Measurements from ENCODE around the gene PEX19.

The PEX19 gene

DNA sequence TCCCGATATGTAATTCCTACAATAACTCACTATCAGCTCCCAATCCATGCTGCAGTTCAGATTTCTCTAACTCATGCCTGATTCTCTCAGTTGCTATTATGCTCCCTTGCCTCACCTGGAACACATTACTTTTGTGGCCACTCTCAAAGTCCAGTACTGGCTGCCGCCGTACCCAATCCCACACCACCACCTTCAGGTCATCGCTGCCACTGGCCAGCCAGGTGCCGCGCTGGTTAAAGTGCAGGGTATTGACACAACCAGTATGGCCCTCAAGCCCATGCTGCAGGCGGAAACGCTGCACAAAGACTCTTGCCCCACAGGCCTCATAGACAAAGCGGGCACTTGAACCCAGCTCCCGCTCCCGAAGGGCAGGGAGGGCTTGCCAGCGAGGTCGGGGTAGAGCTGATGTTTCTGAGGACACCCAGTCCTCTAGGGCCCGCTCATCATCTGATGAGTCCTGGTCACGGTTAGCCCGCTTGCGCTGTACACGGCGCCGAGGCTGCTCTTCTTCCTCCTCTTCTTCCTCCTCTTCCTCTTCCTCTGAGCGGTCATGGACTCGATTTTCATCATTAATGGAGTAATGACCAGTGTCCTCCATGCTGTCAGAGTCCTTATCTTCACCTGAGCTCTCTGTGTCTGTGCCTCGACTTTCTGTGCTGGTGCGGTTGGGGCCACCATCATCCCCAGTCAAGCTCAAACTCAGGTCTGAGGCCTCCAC is 45.2 kb downstream of the PEX19 start:
- no peak for DNase-seq (ENCODE audit: low read depth in 2 of 2)

DNA sequence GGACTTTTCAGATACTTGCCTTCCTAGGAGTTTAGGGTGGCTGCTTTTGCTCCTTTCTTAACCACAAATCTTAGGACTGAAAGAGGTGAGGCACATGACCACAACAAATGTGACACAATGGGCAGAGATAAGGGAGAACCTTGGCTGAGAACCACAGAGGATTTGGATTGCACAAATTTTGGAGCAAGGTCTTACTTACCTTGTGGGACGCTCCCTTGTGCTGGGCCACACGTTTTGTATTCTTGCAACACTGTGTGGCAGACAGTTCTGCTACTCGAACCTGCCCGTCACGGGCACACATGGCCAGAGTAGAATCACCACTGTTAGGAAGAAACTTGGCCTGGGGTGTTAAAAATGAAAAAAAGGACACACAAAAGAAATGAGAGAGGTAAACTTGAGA is 46.5 kb downstream of the PEX19 start:
- DNase-seq (ENCODE audit: low read depth in 2 of 2), result no peak

DNA sequence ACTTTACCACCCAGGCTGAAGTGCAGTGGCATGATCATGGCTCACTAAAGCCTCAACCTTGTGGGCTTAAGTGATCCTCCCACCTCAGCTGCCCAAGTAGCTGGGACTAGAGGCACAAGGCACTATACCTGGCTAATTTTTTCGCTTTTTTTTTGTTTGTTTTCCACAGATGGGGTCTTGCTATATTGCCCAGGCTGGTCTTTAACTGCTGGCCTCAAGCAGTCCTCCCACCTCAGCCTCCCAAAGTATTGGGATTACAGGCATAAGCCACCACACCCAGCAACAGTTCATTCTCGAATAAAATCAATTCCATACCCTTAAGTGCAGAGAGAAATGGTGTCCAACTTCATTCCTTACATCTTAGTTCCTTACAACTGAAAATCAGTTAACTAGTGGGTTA is 47.4 kb downstream of the PEX19 start:
- DNase-seq (ENCODE audit: low read depth in 2 of 2), result no peak

DNA sequence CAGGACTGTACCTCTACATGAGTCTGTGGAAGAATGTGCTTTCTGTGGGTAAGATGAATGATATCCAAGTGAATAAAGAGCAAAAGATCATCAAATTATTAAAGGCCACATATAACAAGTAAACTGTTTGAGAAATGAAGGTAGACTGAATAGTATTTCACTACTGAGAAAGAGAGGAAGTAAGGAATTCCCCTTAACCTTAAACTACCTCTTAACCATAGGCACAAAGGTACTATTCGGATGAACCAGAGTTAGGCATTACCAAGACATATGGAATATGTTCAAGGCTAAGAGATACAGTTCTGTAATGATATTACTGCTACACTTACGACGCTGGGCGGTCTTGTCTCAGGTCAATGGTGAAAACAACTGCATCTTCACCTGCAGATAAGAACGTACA is 48.1 kb downstream of the PEX19 start:
- DNase-seq (ENCODE audit: low read depth in 2 of 2), result no peak

DNA sequence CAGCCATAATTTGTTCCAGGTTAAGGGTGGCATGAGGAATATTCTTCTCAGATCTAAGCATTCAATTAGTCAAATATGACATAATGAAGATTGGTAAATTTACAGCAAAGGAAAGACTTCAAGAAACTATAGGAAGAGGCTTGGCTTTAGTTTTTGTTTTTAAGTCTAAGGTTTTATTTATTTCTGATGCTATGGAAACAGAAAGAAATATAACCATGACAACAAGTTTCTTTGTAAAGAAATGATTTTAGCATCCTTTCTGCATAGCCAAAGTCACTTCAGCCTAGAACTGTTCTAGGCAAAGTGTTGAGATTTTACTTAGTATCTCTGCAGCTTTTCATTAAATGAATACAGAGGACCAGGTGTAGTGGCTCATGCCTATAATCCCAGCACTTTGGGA is 52.0 kb downstream of the PEX19 start:
- DNase-seq (ENCODE audit: low read depth in 2 of 2), result no peak

DNA sequence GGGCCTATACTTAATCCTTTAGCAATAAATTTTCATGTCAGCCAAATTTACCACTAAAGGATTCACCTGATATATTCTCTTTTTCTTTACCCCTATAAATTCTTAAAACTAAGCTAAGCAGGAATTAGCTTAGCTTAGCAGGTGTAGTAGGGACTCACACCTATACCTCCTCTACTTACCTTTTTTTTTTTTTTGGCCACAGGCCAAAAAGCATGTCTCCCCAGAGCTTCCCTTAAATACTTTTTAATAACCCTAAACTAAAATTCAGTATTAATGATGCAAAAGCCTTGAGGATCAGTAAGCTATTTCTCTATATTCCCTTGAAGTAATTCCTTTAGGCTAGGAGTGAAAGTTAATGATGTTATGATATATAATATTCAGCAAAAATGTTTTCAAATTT is 56.5 kb downstream of the PEX19 start:
- no peak for DNase-seq (ENCODE audit: low read depth in 2 of 2)

DNA sequence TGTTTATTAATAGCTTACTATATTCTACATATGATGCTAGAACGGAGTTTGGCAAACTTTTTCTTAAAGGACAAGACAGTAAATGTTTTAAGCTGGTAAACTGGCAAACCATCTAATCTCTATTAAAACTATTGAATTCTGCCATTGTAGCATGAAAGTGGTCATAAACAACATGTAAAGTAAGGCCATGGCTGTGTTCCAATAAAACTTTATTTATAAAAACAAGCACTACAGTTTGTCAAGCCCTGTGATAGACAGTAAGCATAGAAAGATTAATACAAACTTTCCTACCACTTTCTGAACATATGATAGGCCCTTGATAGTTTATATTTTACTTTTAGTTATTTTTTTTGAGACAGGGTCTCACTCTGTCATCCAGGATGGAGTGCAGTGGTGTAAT is 57.4 kb downstream of the PEX19 start:
- no peak for DNase-seq (ENCODE audit: low read depth in 2 of 2)

DNA sequence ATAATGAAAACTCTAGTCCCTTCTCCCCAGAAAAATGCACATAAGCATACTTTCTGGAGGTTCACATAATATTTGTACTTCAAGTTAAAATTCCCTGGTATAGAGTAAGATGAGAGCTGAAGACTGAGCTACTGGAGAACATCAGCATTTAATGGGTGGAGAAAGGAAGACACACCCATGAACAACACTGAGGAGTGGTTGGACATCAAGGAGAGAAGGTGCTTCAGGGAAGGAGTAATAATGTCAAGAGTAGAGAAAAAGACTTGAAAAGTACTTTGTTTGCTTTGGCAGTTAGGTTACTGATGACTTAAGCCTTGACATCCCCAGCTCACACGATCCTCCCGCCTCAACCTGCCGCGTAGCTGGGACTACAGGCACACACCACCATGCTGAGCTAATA is 57.9 kb downstream of the PEX19 start:
- no peak for DNase-seq (ENCODE audit: low read depth in 2 of 2)
